RCC 7860 (cell line): ENCODE measurements around the gene FANCC.
"Not testable (repeated sequence)": the region's sequence is repeated elsewhere in the genome, so short reads cannot be mapped to it uniquely, and the experiment has no call there.

Experiments
- DNase-seq: peaks from one replicate; pipeline ENCODE4 v3.0.0-alpha.2; 2015; ENCODE audit warnings: low spot score
- FAIRE-seq: peaks from 2 replicates; lab custom pipeline; 2012; peaks lifted over from hg19 to GRCh38; lab: Jason Lieb, UNC

The FANCC gene

GRCh38 chr9:95242613-95243012, 74.9 kb downstream of the FANCC start:
- DNase-seq (no peak), FAIRE-seq (no peak)

- FAIRE-seq = no peak
- DNase-seq = no peak
These were observed 78.4 kb downstream of the FANCC start for GRCh38 chr9:95239071-95239470.

GRCh38 chr9:95237336-95237735, 80.2 kb downstream of the FANCC start:
- FAIRE-seq (no peak), DNase-seq (no peak)

- FAIRE-seq = no peak
These were observed 87.5 kb downstream of the FANCC start for GRCh38 chr9:95230046-95230445.

GRCh38 chr9:95229230-95229915, 88.1 kb downstream of the FANCC start:
- DNase-seq (peak; percentile 37), FAIRE-seq (no peak)

More at GRCh38 chr9:95230046-95230445, 87.5 kb downstream of the FANCC start:
- no peak for DNase-seq

- DNase-seq (no peak), FAIRE-seq (no peak)
These were observed 90.6 kb downstream of the FANCC start for GRCh38 chr9:95226921-95227320.

GRCh38 chr9:95225726-95226106, 91.8 kb downstream of the FANCC start:
- DNase-seq = no peak
- FAIRE-seq = no peak

- no peak for FAIRE-seq
- no peak for DNase-seq
These were observed 92.3 kb downstream of the FANCC start for GRCh38 chr9:95225076-95225725.

- no peak for DNase-seq
- FAIRE-seq = no peak
These were observed 93.0 kb downstream of the FANCC start for GRCh38 chr9:95224376-95225019.

- FAIRE-seq, DNase-seq: not testable (repeated sequence)
These were observed 97.2 kb downstream of the FANCC start for GRCh38 chr9:95220352-95220751.

- no peak for DNase-seq
- no peak for FAIRE-seq
These were observed 98.7 kb downstream of the FANCC start for GRCh38 chr9:95218773-95219172.

- FAIRE-seq = no peak
- no peak for DNase-seq
These were observed 99.6 kb downstream of the FANCC start for GRCh38 chr9:95217936-95218335.

GRCh38 chr9:95215336-95215898, 102.1 kb downstream of the FANCC start:
- DNase-seq = no peak

GRCh38 chr9:95213117-95213516, 104.4 kb downstream of the FANCC start:
- FAIRE-seq = no peak

More at GRCh38 chr9:95215336-95215898, 102.1 kb downstream of the FANCC start:
- FAIRE-seq = no peak

GRCh38 chr9:95211028-95211427, 106.5 kb downstream of the FANCC start:
- FAIRE-seq (no peak), DNase-seq (no peak)

More at GRCh38 chr9:95213117-95213516, 104.4 kb downstream of the FANCC start:
- DNase-seq = no peak

GRCh38 chr9:95207403-95207802, 110.1 kb downstream of the FANCC start:
- FAIRE-seq = no peak
- no peak for DNase-seq

GRCh38 chr9:95206143-95206542, 111.4 kb downstream of the FANCC start:
- DNase-seq (no peak), FAIRE-seq (no peak)

GRCh38 chr9:95204710-95205109, 112.8 kb downstream of the FANCC start:
- no peak for DNase-seq
- no peak for FAIRE-seq

GRCh38 chr9:95204310-95204709, 113.2 kb downstream of the FANCC start:
- DNase-seq = no peak
- FAIRE-seq = no peak

- not testable (repeated sequence) for FAIRE-seq, DNase-seq
These were observed 114.5 kb downstream of the FANCC start for GRCh38 chr9:95203019-95203418.

- FAIRE-seq = no peak
- DNase-seq = no peak
These were observed 115.3 kb downstream of the FANCC start for GRCh38 chr9:95202076-95202681.
